NCI-H526 (cell line): Measurements from ENCODE around the gene KIAA2012.
"Not testable (repeated sequence)": the region's sequence is repeated elsewhere in the genome, so short reads cannot be mapped to it uniquely, and the experiment has no call there.

Experiments
- DNase-seq, 2 experiments: peaks; one replicate each; lab custom pipeline; 2025; lab: John Stamatoyannopoulos, UW

The KIAA2012 gene

DNA sequence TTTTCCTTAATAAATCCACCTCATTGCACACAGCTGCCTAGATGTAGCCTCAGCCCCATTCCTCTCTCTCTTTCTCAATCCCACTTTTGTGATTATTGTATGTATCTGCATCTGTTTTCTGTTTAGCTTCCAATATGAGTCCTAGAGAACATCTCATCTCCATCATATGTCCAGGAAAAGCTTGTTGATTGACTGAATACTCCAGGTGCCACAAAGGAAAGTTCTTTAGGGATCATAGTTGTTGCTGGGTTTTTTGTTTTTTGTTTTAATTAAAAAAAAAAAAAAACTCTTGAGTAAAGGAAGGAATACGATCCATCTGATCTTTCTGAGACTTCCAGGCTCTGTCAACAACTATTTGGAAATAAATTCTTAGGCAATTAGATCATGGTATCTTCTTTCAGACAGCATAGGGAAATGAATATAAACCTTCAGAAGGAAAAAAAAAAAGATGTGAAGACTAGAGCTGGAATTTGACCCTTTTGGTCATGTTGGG lies 42.5 kb downstream of the KIAA2012 start:
- no peak for DNase-seq

DNA sequence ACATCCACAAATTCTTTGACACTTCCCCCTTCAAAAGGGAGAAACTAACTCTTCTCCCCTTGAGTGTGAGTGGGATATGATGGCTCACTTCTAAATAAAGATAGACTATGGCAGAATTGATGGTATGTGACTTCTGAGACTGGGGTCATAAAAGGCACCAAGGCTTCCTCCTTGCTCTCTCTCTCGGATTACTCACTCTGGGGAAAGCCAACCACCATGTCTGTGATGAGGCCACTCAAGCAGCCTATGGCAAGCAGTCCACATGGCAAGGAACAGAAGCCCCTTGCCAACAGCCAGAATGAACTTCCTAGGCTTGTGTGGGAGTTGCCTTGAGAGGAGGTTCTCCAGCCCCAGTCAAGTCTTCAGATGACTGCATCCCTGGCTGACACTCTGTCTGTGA lies 43.6 kb downstream of the KIAA2012 start:
- DNase-seq: no peak

DNA sequence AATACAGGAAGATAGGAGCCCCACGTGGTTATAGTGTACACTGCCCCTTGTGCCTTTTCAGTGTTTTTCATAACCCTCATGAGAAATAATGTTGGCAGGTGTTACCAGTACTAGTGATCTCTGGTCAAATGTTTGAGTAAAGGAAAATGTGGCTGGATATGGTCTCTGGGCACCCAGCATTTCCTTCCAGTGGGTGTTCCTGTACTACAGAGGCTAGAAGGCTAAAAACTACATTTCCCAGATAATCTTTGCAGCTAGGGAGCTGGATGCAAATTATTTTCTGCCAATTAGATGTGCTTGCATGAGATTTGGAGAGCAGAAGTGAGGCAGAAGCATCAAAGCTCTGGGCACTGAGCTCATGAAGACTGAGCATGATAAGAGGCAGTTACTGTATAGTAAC lies 45.1 kb downstream of the KIAA2012 start:
- peak in 1 of 2 experiments; percentile 13 for DNase-seq

DNA sequence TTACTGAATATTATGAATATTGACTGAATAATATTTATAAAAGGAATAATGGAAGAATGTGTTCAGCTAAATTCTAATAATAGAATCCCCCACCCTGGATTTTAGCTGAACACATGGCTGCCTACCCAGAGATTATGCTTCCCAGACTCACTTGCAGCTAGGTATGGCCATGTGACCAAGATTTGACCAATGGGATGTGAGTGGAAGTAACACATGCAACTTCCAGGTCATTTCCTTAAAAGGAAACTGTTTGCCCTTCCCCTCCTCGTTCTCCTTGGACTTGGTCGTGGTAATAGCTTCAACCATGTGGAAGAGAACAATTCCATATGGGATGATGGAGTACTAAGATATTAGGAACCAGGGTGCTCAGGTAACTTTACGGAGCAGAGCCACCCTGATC lies 47.8 kb downstream of the KIAA2012 start:
- no peak for DNase-seq

DNA sequence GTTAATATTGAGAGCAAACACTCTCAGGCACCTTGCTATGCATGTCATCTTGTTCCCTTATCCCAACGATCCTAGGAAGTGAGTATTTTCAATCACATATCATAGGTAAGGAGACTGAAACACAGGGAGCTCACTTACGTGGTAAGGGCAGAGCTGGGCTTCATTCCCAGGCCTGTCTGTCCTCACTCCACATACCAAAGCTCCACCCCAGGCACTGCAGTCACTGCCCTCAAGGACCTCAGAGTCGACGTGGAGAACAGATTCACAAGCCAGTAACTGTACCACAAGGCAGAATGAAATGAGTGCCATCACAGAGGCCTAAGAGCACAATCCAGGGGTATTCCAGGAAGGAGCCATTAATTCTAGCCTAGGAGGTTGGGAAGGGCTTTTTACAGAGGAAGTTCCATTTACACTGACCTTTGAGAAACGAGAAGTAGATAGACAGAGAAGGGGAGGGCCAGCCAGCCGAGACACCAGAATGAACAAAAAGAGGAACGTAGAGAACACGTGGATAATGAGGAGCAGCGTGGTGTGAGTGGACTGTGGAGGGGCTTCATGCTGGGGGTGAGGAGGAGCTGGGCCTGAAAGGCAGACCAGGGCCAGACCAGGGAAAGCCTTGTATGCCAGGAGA lies 48.6 kb downstream of the KIAA2012 start:
- DNase-seq: no peak

DNA sequence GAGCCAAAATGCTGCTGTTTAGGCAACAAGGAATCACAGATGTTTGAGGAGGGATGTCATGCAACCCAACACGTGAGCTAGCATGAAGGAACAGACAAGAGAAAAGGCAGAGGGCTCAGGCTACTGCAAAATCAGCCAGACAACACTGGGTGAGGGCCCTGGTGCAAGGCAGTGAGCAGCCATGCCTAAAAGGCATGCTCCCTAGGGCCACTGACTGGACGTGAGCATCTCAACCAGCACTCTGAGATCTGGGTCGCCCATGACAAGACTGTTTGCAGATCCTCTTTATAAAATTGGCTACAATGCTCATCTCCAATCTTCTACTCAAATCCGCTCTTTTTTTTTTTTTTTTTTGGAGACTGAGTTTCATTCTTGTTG lies 49.1 kb downstream of the KIAA2012 start:
- DNase-seq: no peak

DNA sequence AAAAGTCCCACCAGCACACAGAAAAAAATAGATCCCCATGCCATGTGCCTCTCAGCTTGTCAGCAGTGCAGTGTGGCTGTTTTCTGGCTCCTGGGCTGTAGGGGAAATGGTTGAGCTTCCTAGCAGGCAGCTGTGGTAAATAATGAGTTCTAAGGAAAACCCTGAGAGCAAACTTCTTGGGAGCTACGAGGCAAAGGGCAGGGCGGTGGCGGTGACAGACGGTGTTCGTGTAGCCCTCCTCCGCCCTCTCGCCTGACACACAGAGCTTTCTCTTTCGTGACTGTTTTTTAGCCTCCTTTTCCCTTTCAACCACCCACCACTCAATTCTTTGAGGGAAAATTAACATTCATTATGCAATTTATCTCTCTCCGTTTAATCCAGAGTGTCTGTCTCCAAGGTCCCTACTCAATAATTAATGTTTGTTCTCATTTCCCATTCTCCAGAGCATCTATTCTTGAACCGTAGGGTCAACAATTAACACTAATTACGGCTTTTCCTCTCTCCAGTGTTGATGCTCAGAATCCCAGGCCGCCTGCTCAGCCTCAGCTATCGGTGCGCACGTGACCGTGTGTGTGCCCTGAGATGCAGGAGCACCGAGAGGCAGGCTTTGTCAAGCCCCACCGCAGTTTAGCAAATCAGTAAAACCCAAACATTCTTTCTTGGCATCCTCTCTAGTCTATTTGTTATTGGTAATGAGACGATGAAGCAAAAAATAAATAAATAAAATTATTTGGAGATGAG lies 50.1 kb downstream of the KIAA2012 start:
- DNase-seq: no peak

DNA sequence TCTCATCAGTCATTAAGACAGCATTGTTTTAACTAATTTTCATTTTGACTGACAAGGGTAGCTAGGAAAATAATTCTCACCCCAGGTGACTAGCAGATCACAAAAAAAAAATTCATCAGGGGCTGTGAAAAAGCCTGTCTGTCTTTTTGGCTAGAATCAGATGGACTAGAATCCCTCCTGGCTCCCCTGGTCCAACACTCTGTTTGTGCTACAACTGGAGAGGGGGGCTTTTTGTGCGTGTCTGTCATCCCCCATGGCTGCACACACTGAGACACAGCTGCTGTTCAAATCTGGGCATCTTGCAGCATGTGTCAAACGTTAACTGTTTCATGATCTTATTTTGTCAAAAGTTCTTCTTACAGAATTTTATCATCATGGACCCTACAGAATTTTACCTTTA lies 51.2 kb downstream of the KIAA2012 start:
- no peak for DNase-seq

DNA sequence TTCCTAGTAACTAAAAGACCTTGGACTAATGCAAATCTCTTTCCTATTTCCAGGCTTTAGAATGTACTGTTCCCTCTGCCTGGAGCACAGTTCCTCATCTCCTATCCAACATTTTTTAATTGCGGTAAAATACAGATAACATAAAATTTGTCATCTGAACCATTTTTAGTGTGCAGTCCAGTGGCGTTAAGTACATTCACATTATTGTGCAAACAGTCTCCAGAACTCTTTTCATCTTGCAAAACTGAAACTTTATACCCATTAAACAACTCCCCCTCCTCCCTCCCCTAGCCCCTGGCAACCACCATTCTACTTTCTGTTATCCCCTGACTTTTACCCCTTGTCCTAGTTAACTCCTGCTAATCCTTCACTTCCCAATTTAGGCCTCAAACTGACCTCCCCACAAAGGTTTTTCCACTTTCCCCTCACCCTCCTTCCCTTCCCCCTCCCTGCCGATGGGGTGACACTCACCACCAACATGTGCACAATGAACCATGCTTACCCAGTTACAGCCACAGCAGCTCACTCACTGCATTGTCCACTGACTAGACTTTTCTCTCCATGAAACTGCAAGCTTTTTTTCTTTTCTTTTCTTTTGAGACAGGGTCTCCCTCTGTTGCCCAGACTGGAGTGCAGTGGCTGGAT lies 54.8 kb downstream of the KIAA2012 start:
- DNase-seq: no peak

DNA sequence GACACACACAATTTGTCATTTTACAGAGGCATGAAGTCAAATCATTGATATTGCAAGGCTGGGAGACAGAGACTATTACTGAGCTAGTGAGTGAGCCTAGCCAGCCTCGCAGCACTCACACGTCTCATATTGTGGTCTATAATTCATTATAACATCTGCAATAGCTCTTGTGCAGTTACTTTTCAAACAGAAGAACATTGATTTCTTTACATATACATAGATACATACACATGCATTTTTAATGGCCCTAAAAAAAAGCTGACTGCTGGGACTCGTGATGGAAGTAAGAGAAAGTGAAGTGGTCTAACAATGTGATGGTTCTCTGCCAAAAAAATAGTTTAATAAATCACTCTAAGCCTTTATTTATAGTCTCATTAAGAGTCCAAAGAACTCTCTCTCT lies 56.8 kb downstream of the KIAA2012 start:
- DNase-seq: no peak

DNA sequence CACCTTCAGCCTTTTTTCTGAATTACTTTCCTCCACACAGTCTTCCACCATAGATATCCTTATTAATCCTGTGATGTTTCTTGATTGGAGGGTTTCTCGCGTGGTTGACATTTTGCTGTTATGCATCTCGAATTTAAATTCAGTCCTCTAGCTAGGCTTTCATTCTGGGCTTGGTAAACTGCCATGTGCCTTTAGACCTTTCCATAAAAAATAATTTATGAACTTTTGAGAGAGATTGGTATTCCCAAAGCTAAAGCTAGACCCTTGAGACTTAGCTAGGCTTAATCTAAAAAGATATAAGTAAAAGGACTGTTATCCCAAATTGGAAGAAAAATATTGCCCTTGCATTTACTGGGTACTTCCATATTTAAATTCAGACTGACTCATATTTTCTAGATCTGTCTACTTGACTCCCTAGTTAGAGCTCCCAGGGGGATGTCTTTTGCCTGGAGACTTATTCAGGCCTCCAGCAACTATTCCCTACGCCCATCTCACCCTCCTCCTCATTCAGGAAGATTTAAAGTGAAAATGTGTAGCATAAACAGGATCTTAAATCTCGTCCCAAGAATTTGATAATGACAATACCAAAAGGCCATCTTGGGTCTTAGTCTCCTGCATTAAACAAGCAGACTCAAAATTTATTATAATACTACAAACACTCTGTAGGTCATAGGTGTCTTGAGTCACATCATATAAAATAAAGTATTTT lies 60.3 kb downstream of the KIAA2012 start:
- DNase-seq: no peak

DNA sequence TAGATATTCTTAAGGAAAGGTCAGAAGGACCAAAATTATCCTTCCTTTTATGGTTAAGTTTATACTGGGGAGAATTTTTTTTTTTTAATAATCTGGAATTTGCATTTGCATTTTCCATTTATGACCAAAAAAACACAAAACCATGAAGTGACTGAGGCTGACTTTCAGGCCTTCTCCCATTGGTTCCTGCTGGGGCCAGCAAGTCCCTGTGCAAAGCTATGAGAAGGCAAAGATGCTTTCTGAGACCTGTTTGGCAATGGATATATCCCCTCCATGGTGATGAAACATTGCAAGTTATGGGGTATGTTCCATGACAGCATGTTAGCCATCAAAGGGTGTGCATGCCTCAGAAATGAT lies 60.8 kb downstream of the KIAA2012 start:
- no peak for DNase-seq

DNA sequence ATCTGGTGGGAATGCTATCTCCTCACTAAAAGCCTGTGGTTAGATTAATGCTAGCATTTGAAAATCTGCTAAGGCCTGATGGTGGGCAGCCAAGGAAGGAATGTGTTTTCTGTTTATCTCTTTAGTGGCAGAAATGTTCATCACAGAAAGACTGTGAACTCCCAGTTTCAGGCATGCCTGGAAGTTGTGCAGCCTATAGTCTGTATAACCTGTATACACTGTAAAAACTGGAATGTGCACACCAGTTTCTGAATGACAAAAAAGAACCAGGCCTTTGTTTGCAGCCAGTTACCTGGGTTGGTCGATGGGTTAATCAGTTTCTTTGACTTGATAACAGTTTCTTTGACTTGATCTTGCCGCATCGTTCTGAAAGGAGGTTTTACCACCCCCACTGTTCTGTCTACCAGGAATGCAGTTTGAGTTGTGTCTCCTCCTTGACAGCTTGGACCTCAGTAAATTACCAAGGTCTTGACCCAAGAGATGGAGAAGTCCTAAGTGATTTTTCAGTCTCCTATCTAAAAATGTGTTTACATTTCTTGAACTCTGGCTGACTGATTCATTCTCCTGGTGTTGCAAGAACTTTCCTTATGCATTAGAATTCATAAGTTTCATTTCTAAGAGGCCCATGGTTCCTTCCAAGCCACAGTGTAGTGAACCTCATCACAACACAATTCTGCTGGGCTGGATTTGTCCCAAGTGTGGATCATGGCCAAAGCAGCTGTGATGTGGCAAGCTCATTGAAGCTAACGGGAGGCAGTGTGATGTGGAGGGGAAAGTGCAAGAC lies 62.2 kb downstream of the KIAA2012 start:
- no peak for DNase-seq

DNA sequence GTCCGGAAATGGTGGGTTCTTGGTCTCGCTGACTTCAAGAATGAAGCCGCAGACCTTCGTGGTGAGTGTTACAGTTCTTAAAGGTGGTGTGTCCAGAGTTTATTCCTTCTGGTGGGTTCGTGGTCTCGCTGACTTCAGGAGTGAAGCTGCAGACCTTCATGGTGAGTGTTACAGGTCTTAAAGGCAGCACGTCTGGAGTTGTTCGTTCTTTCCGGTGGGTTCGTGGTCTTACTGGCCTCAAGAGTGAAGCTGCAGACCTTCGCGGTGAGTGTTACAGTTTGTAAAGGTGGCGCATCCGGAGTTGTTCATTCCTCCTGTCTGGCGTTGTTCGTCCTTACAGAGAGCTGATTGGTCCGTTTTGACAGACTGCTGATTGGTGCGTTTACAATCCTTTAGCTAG lies 63.0 kb downstream of the KIAA2012 start:
- DNase-seq: not testable (repeated sequence)

DNA sequence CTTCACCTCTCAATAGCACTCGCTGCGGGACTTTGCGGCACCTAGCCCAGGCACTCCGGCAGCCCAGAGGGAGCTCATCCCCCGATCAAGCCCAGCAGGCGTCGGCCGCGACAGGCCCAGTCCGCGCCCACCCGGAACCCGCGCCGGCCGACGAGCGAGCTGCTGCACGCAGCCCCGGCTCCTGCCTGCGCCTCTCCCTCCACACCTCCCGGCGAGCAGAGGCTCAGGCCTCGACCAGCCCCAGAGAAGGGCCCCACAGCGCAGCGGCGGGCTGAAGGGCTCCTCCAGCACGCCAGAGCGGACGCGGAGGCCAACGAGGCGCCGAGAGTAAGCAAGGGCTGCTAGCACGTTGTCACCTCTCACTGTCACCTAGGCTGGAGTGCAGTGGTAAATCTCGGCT lies 63.5 kb downstream of the KIAA2012 start:
- DNase-seq: no peak

DNA sequence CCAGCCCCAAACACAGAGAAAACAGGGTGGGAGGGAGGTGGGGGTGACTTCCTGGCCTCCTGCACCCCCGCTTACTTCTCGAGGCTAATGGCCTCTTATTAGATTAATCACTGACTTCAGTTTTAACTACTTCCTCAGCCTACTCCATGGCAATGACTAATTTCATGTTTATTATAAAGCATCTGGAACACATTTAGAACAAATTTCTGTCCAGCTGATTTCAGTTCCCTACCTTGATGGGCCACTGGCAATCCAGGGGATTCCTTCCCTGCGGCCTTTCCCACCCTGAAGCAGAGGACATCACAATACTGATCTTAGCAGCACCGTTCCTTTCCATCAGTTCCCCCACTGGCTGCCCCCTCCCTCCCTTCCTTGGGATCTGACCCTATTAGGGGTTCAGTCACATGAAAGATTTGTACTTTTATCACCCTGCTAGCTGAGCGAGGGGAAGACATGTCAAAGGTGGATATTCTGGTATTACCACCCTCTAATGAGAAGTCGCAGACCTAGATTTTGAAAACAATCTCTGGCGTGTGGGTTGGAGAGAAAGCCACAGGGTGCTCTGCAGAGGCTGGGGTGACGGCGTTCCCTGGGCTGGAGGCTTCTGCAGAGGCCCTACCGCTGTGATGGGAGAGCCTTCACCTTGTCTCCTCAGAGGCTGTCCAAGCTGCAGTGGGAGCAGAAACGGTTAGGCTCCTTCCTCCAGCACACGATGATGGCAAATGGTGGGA lies 67.6 kb downstream of the KIAA2012 start:
- DNase-seq: no peak

DNA sequence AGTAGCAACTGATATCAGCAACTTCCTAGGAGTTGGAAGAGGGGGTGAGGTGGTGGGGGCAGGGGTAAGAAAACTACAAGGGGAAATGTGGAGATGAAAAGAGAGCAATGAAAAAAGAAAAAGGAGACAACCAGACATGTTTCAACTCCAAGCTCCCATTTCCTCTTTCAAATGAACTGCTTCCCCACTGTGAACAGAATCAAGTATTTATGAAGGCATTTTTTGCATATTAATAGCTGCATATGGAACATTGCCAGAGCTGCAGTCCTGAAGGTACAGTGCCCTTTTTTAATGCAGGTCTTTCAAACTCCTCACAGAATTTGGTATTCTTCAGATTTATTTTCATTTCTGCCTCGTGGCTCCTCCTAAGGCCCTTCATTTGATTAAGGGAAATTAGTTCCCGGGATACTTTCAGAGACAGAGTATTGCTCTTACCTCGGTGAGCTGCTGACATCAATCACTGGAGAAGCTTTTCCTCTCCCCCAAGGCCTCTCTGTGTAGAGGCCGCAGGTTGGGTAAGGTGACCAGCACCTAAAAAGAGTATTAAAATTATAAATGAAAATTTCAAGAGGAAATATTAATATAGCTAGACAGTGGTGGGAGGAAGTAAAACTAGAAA lies 68.4 kb downstream of the KIAA2012 start:
- DNase-seq: no peak

DNA sequence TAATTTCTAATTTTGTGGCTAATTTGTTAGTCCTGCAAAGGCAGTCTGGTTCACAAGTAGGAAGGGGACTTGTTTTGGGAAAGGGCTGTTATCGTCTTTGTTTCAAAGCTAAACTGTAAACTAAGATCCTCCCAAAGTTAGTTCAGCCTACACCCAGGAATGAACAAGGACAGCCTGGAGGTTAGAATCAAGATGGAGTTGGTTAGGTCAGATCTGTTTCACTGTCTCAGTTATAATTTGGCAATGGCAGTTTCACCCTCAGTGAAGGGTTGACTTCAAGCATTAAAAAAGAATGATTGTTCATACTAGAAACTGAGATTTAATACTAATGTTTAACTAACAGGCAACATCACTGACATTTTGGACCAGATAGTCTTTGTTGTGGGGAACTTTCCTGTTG lies 69.5 kb downstream of the KIAA2012 start:
- DNase-seq: no peak

DNA sequence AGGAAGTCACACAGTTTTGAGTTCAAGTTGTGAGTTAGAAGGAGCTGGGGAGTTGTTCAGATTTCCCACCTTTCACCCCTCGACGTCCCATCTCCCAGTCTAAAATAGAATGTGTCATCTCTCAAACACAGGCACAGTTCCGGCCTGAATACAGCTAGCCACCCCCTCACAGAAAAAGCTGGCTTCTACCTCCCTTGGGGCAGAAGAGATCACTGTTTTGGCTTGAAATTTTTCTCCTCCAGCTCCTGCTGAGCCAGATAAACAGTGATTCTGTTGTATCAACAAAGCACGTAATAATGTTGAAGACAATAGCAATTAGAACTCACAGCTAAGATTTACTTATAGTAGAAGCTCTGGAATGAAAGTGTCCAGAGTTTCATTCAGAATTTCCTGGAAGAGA lies 74.7 kb downstream of the KIAA2012 start:
- DNase-seq: no peak

DNA sequence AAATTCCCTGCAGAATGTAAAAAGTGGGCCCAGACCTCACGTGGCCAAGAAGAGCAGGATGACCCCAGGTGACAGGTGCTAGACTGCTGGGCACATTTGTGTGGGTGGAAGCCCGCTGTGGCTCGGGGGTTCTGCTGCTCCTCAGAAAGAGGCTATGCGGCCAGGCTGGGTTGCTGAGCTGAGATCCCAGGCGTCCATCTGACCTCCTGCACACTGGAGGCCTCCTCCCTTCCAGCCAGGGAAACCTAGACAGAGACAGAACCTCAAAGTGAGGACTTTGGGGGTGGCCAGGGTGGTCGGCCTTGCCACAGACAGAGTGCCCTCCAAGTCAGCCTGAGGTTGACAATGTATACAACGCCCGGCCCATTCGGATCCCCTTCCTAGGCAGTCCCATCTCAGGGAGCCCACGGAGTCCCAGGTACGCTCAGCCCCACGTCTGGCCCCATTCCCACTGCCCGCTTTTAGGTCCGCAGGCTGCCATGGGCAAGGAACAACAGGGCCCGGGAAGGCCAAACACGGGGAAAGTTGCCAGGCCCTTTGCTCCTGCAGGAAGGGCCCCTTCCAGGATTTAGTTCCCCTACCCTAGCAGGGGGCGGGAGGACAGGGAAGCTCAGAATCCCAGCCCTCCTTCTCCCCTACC lies 75.6 kb downstream of the KIAA2012 start:
- no peak for DNase-seq
